Measurements from ENCODE around the gene HOMER2.
A peak's percentile ranks its signal among the peaks of the same experiment; 100 is the strongest.

The HOMER2 gene

DNA sequence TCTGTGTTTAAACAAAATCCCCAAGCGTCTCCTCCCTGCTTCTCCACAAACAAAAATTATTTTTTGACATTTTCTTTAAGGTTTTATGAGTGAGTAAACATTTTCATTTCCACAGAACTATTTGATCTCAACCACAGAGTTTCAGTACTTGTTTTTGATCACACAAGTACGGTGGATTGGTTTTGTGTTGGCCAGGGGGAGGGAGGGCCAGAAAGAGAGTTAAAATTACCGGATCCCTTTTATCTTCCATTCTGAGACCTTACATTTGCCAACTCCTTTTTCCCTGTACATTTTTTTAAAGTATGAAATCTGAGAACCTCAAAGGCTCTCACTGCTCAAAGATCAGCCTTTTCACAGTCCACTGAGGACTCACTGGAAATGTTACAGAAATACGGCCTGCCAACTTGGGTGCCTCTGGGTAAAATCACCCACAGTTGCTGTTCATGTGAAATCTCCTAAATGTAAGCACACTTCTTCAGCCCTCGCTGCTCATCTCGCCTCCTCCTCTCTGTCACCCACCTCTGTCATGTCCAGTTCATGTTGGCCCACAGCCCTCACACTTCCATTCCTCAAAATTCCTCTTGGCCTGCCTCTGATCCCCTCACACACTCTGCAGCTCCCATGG lies 1.7 kb downstream of the HOMER2 start:
- Mint-ChIP-seq H3K27me3 (ENCODE audit: low read depth, poor library complexity) (peaks cover 7% of the 10 kb centered on the region), H3K36me3 (ENCODE audit: low read depth) (peaks cover 5% of the 10 kb centered on the region), H3K4me3 (no peak overlapping the region), H3K27ac (no peak overlapping the region), H3K9me3 (no peaks in the 10 kb centered on the region), H3K4me1 (peaks cover 17% of the 10 kb centered on the region)
- no peak for DNase-seq
- TF ChIP-seq, protein P1, sequence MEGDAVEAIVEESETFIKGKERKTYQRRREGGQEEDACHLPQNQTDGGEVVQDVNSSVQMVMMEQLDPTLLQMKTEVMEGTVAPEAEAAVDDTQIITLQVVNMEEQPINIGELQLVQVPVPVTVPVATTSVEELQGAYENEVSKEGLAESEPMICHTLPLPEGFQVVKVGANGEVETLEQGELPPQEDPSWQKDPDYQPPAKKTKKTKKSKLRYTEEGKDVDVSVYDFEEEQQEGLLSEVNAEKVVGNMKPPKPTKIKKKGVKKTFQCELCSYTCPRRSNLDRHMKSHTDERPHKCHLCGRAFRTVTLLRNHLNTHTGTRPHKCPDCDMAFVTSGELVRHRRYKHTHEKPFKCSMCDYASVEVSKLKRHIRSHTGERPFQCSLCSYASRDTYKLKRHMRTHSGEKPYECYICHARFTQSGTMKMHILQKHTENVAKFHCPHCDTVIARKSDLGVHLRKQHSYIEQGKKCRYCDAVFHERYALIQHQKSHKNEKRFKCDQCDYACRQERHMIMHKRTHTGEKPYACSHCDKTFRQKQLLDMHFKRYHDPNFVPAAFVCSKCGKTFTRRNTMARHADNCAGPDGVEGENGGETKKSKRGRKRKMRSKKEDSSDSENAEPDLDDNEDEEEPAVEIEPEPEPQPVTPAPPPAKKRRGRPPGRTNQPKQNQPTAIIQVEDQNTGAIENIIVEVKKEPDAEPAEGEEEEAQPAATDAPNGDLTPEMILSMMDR (IDR thresholded peaks at IDR 0.05), result no peak

DNA sequence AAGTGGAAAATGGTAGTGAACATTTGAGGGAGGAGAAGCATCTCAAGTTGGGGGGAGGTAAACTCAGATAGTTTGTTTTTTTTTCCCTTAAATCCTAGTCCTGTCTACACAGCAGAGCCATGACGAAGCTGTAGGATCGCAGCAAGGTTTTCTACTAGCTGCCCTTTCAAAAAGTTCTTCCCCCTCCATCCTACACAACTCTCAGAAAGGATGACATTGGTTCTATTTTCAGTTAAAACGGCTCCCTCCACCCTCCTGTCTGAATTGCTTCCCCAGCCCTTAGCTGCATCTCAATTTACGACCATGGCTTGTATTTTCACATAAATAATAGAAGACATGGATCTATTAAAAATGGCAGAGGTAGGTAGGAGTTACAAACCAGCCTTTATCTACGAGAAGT lies 2.2 kb downstream of the HOMER2 start:
- H3K27me3 Mint-ChIP-seq (ENCODE audit: low read depth, poor library complexity), result peaks cover 5% of the 10 kb centered on the region
- peaks cover 17% of the 10 kb centered on the region for H3K4me1 Mint-ChIP-seq
- H3K4me3 Mint-ChIP-seq, result no peak overlapping the region
- no peak for DNase-seq
- peaks cover 5% of the 10 kb centered on the region for H3K36me3 Mint-ChIP-seq (ENCODE audit: low read depth)
- TF ChIP-seq, protein P1 (IDR thresholded peaks at IDR 0.05), result no peak
- no peaks in the 10 kb centered on the region for H3K9me3 Mint-ChIP-seq
- H3K27ac Mint-ChIP-seq, result no peak overlapping the region

DNA sequence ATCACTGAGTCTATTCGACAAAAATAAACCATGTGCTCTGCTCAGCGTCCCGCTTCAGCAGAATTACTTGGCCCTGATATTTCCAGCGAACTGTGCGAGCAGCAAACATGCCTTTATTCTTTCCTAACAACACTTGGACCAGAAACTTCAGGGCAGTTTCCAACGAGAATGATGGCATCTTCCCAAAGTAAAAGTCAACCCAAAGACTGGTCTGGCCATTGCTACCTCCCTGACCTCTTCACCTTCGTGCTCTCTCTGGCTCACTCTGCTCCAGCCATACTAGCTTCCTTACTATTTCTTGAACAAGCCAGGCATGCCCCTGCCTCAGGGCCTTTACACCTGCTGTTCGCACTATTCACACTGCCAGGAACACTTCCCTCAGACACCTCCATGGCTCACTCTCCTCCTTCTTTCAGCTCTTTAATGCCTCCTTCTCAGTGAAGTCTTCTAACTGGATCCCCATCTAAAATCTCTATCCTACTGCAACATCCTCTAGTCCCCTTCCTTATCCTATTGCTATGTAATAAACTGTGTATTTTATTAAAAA lies 6.3 kb downstream of the HOMER2 start:
- TF ChIP-seq, protein P1 (IDR thresholded peaks at IDR 0.05), result no peak
- Mint-ChIP-seq H3K27me3 (ENCODE audit: low read depth, poor library complexity) (peaks cover 5% of the 10 kb centered on the region), H3K27ac (no peak overlapping the region), H3K36me3 (ENCODE audit: low read depth) (peaks cover 5% of the 10 kb centered on the region), H3K9me3 (no peaks in the 10 kb centered on the region), H3K4me1 (peaks cover 38% of the 10 kb centered on the region), H3K4me3 (no peak overlapping the region)
- DNase-seq, result no peak

DNA sequence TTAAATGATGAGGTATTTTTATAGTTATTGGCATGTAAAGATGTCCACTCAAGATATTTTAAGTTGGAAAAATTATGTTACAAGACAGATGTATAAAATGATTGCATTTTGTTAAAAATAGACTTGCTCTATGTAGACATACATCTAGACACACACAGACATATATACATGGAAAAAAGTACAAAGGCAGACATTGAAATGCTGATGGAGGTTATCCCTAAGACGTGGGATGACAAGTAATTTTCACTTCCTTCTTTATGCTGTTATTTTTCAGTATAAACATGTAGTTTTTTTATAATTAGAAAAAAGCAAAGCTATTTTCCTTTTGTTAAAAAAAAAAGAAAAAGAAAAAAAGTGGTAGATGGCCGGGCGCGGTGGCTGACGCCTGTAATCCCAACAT lies 7.2 kb downstream of the HOMER2 start:
- no peaks in the 10 kb centered on the region for H3K9me3 Mint-ChIP-seq
- TF ChIP-seq, protein P1 (IDR thresholded peaks at IDR 0.05), result no peak
- no peak overlapping the region for H3K4me3 Mint-ChIP-seq
- H3K27me3 Mint-ChIP-seq (ENCODE audit: low read depth, poor library complexity), result peaks cover 5% of the 10 kb centered on the region
- peaks cover 38% of the 10 kb centered on the region for H3K4me1 Mint-ChIP-seq
- peaks cover 5% of the 10 kb centered on the region for H3K36me3 Mint-ChIP-seq (ENCODE audit: low read depth)
- no peak for DNase-seq
- H3K27ac Mint-ChIP-seq, result no peak overlapping the region

DNA sequence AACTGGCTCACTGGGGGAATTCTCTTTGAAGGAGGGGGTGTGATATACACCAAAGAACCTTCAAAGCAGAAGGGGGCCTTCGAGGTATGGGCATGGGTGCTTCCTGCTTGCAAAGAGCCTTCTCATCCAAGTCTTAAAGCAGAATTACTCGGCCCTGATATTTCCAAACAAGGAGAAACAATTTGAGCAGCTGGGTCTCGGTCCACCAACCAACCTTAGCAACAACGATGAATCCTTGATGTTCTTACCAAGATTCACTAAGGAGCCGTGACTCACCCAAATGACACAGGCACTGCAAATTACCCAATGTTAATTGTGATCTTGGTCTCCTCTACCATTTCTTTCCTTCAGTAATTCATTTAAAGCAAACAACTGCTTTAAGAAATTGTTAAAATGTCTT lies 7.7 kb downstream of the HOMER2 start:
- H3K36me3 Mint-ChIP-seq (ENCODE audit: low read depth), result peaks cover 5% of the 10 kb centered on the region
- no peak overlapping the region for H3K4me3 Mint-ChIP-seq
- no peaks in the 10 kb centered on the region for H3K9me3 Mint-ChIP-seq
- H3K27ac Mint-ChIP-seq, result peak overlapping the region; percentile 43
- peaks cover 38% of the 10 kb centered on the region for H3K4me1 Mint-ChIP-seq
- H3K27me3 Mint-ChIP-seq (ENCODE audit: low read depth, poor library complexity), result peaks cover 5% of the 10 kb centered on the region
- DNase-seq, result no peak
- TF ChIP-seq, protein P1 (IDR thresholded peaks at IDR 0.05), result no peak

DNA sequence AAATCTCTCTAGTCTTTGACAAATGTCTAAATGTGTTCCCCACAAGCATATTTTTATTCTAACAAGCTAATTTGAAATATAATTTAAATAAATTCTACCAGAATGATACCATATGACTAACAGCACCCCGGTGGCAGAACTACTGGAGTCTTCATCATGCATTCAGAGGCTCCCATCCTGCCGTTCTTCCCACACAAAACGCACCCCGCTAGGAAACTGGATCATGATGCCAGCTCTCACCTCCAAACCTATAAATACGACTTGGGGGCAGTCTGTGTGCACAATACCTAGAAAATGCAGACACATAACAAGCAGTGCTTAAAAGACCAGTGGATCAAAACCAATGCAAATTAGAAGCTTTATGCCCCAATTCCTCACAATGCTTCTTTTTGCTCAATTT lies 8.5 kb downstream of the HOMER2 start:
- Mint-ChIP-seq H3K4me3 (no peak overlapping the region), H3K4me1 (peaks cover 38% of the 10 kb centered on the region), H3K36me3 (ENCODE audit: low read depth) (peaks cover 7% of the 10 kb centered on the region), H3K9me3 (no peaks in the 10 kb centered on the region), H3K27me3 (ENCODE audit: low read depth, poor library complexity) (peaks cover 5% of the 10 kb centered on the region), H3K27ac (no peak overlapping the region)
- TF ChIP-seq, protein P1 (IDR thresholded peaks at IDR 0.05), result no peak
- DNase-seq, result no peak

Measured in nephron progenitor cell (in vitro differentiated cells).